ENCODE results near the gene SLU7. TPM values are rescaled to one million over a fixed set of nuclear protein-coding genes. Genes with fewer than 3 reads are reported as not detected.

Gene SLU7
- total and polyA plus RNA-seq, 2 of the 4 experiments (the other 2 are of a cell fraction), result 15.9 to 34.2 TPM

- no peaks in the 10 kb centered on the region for H3K36me3 ChIP-seq (ENCODE audit: control insufficient read depth, insufficient read depth, low read length)
- H3K4me3 ChIP-seq (ENCODE audit: insufficient read depth, low read depth, low read length), result no peak overlapping the region
- H2AFZ ChIP-seq (replicated peaks; ENCODE audit: low read length, poor library complexity), result no peak overlapping the region
- WGBS, 2 experiments (ENCODE audit: extremely low coverage in 2 of 2, insufficient read length in 1 of 2), result 80% methylated on average over 1 of the region's 2 CpGs; no CpG with 5 or more reads in 1 of the 2 experiments
- H3K79me1 ChIP-seq (ENCODE audit: low read depth in 1 of 2, low read length in 2 of 2), result no peaks in the 10 kb centered on the region
- H4K91ac ChIP-seq (ENCODE audit: insufficient read depth, low read depth, low read length), result no peak overlapping the region
- H4K20me1 ChIP-seq (ENCODE audit: insufficient read depth, low read length), result no peaks in the 10 kb centered on the region
- in situ Hi-C loops (cut with MboI; ENCODE audit: low sequenced_read_pairs), result no loop called here
- no peak overlapping the region for H2BK120ac ChIP-seq (ENCODE audit: low read depth, low read length)
- H3K23ac ChIP-seq (ENCODE audit: low read depth, low read length), result no peak overlapping the region
- no peak overlapping the region for H3K4ac ChIP-seq (ENCODE audit: low read depth, low read length)
- ChIA-PET POLR2A (ENCODE audit: unreplicated experiment) (no interaction called here), CTCF (no interaction called here)
- no peak for TF ChIP-seq NFE2L2 (IDR thresholded peaks at IDR 0.05; ENCODE audit: low read depth, low read length)
- no peak for TF ChIP-seq MAZ (IDR thresholded peaks at IDR 0.05; ENCODE audit: borderline replicate concordance, low read depth, low read length)
- no peak for TF ChIP-seq BHLHE40 (IDR thresholded peaks at IDR 0.05; ENCODE audit: low read depth, low read length)
- TF ChIP-seq FOS (IDR thresholded peaks at IDR 0.05; ENCODE audit: low read depth, low read length), result no peak
- TF ChIP-seq MAFK (IDR thresholded peaks at IDR 0.05; ENCODE audit: low read depth, low read length), result no peak
- TF ChIP-seq CHD1 (IDR thresholded peaks at IDR 0.05; ENCODE audit: low read depth, low read length), result no peak
- no peak for TF ChIP-seq USF2 (IDR thresholded peaks at IDR 0.05; ENCODE audit: low read depth, low read length)
- TF ChIP-seq RCOR1 (IDR thresholded peaks at IDR 0.05; ENCODE audit: insufficient replicate concordance, low read length), result no peak
- TF ChIP-seq POLR2A (IDR thresholded peaks at IDR 0.05; ENCODE audit: low read depth, low read length), result no peak
- no peak for TF ChIP-seq CEBPB (IDR thresholded peaks at IDR 0.05; ENCODE audit: low read depth, low read length)
- no peak overlapping the region for H2BK15ac ChIP-seq (ENCODE audit: low read depth, low read length)
- H4K5ac ChIP-seq (ENCODE audit: low read depth, low read length), result no peak overlapping the region
- no peak overlapping the region for H3K4me2 ChIP-seq (ENCODE audit: low read depth, low read length)
- H3K27ac ChIP-seq (ENCODE audit: insufficient read depth, low read length), result no peak overlapping the region
- H3K14ac ChIP-seq (replicated peaks; ENCODE audit: low read depth, low read length), result no peak overlapping the region
- H3K9me3 ChIP-seq (ENCODE audit: control insufficient read depth, insufficient read depth, low read length), result no peaks in the 10 kb centered on the region
- no peak overlapping the region for H3K18ac ChIP-seq (ENCODE audit: low read depth, low read length)
- H3K56ac ChIP-seq (ENCODE audit: extremely low read depth, insufficient read depth, low read length), result no peak overlapping the region
- H3K9me1 ChIP-seq (ENCODE audit: insufficient read depth, low read length), result peaks cover 4% of the 10 kb centered on the region; the same call in 1 of the 2 replicates
- DNase-seq (no peak), ATAC-seq (ENCODE audit: low read depth) (no peak)
- H2AK5ac ChIP-seq (ENCODE audit: low read depth, low read length), result no peak overlapping the region
- H4K8ac ChIP-seq (ENCODE audit: low read depth in 2 of 2, low read length in 2 of 2), result no peak overlapping the region
- H2AK9ac ChIP-seq (replicated peaks; ENCODE audit: low read depth, low read length, poor library complexity), result no peak overlapping the region
- no peak overlapping the region for H2BK5ac ChIP-seq (ENCODE audit: low read depth, low read length, poor library complexity, severe bottlenecking)
- intact Hi-C loops (cut with micrococcal nuclease), result no loop called here
- no TSS peak for BruUV-seq (replicated peaks)
- H3K27me3 ChIP-seq (ENCODE audit: control insufficient read depth, insufficient read depth, low read length), result peaks cover under 1% of the 10 kb centered on the region; the same call in 1 of the 2 replicates
- no peak overlapping the region for H2BK20ac ChIP-seq (ENCODE audit: low read depth, low read length)
- H3K4me1 ChIP-seq (ENCODE audit: control insufficient read depth, insufficient read depth, low read length), result peaks cover 5% of the 10 kb centered on the region; the same call in 1 of the 2 replicates
- dilution Hi-C loops (cut with HindIII; ENCODE audit: low sequenced_read_pairs, unreplicated experiment), result loop anchor here (25.0 kb wide), 1 partner anchor 355 kb away; the partner anchor contains the start of gene TTC1
- H3K9ac ChIP-seq (ENCODE audit: low read depth, low read length), result no peak overlapping the region
Measured at GRCh38 chr5:160367261-160367660, 51.6 kb downstream of the SLU7 start.

Measured in IMR-90 (cell line).